ENCODE measurements around the gene MTARC2. TPM values are rescaled to one million over a fixed set of nuclear protein-coding genes. Genes with fewer than 3 reads are reported as not detected.
"Not testable (repeated sequence)": the region's sequence is repeated elsewhere in the genome, so short reads cannot be mapped to it uniquely, and the experiment has no call there.

Gene MTARC2
- total RNA-seq, 1 donor from 2014 or later = 3.6 TPM

DNA sequence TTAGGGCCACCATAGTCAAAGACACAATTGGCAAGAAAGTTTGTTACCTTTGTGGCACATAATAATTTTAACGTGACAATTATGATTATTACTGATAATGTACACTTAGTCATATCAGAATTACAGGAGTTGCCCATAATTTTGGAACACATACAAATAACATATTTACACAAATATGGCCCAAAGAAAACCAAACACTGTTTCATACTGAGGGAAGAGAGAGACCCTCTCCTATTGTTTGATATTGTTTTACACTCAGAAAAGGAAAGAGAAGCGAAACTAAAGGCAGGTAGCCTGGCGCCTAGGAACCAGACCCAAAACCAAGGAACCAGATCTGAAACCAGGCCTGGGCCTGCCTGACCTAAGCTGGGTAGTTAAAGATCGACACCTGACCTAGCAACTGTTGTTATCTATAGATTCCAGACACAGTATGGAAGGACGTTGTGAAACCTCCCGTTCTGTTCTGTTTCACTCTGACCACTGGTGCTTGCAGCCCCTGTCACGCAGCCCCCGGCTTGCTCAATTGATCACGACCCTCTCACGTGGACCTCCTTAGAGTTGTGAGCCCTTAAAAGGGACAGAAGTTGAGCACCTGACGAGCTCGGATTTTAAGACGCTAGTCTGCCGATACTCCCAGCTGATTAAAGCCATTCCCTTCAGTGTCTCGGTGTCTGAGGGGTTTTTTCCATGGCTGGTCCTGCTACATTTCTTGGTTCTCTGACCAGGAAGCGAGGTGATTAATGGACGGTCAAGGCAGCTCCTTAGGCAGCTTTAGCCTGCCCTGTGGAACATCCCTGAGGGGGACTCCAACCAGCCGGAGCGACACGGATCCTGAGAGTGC is 30.1 kb upstream of the MTARC2 start:
- Mint-ChIP-seq H3K4me3 (ENCODE audit: unreplicated experiment) (no peak overlapping the region), H3K27me3 (ENCODE audit: unreplicated experiment) (no peaks in the 10 kb centered on the region), H3K27ac (ENCODE audit: unreplicated experiment) (no peak overlapping the region), H3K4me1 (ENCODE audit: unreplicated experiment) (no peaks in the 10 kb centered on the region), H3K36me3 (ENCODE audit: low read depth, unreplicated experiment) (no peaks in the 10 kb centered on the region), H3K9me3 (ENCODE audit: unreplicated experiment) (peaks cover 6% of the 10 kb centered on the region)
- TF ChIP-seq, protein P1, sequence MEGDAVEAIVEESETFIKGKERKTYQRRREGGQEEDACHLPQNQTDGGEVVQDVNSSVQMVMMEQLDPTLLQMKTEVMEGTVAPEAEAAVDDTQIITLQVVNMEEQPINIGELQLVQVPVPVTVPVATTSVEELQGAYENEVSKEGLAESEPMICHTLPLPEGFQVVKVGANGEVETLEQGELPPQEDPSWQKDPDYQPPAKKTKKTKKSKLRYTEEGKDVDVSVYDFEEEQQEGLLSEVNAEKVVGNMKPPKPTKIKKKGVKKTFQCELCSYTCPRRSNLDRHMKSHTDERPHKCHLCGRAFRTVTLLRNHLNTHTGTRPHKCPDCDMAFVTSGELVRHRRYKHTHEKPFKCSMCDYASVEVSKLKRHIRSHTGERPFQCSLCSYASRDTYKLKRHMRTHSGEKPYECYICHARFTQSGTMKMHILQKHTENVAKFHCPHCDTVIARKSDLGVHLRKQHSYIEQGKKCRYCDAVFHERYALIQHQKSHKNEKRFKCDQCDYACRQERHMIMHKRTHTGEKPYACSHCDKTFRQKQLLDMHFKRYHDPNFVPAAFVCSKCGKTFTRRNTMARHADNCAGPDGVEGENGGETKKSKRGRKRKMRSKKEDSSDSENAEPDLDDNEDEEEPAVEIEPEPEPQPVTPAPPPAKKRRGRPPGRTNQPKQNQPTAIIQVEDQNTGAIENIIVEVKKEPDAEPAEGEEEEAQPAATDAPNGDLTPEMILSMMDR (IDR thresholded peaks at IDR 0.05; ENCODE audit: unreplicated experiment) = no peak
- no peak for DNase-seq (ENCODE audit: low spot score)

- H3K4me3 Mint-ChIP-seq (ENCODE audit: unreplicated experiment); H3K27ac Mint-ChIP-seq (ENCODE audit: unreplicated experiment); H3K4me1 Mint-ChIP-seq (ENCODE audit: unreplicated experiment); H3K9me3 Mint-ChIP-seq (ENCODE audit: unreplicated experiment); DNase-seq (ENCODE audit: low spot score); H3K27me3 Mint-ChIP-seq (ENCODE audit: unreplicated experiment); H3K36me3 Mint-ChIP-seq (ENCODE audit: low read depth, unreplicated experiment): not testable (repeated sequence)
Measured at GRCh38 chr1:220721266-220721665, 26.9 kb upstream of the MTARC2 start.

DNA sequence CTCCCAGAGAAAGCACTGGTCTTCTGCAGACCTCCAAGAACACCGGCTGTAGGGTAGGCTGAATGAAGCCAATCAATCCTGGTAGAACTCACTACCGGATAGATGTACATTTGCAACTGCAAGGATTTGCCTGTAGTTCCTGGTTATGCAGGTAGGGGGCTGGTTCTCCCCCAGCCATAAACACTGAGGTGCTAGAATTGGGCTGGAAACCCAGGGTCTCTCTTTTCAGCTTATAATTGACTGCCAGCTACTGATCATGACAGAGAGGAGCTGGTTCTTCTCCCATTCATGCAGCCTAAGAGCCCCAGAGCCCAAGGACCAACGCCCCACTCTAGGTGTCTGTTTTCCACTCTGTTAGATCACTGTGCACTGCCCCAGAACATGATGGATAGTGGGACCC is 21.5 kb upstream of the MTARC2 start:
- Mint-ChIP-seq H3K9me3 (ENCODE audit: unreplicated experiment) (no peaks in the 10 kb centered on the region), H3K36me3 (ENCODE audit: low read depth, unreplicated experiment) (no peaks in the 10 kb centered on the region), H3K4me3 (ENCODE audit: unreplicated experiment) (no peak overlapping the region), H3K27ac (ENCODE audit: unreplicated experiment) (no peak overlapping the region), H3K4me1 (ENCODE audit: unreplicated experiment) (peaks cover 10% of the 10 kb centered on the region), H3K27me3 (ENCODE audit: unreplicated experiment) (peaks cover 4% of the 10 kb centered on the region)
- DNase-seq (ENCODE audit: low spot score) = no peak
- TF ChIP-seq, protein P1 (IDR thresholded peaks at IDR 0.05; ENCODE audit: unreplicated experiment) = peak; percentile 58

GRCh38 chr1:220727519-220727918 is 20.6 kb upstream of the MTARC2 start:
- peaks cover 19% of the 10 kb centered on the region for H3K4me1 Mint-ChIP-seq (ENCODE audit: unreplicated experiment)
- DNase-seq (ENCODE audit: low spot score) = no peak
- H3K4me3 Mint-ChIP-seq (ENCODE audit: unreplicated experiment) = no peak overlapping the region
- TF ChIP-seq, protein P1 (IDR thresholded peaks at IDR 0.05; ENCODE audit: unreplicated experiment) = no peak
- H3K27me3 Mint-ChIP-seq (ENCODE audit: unreplicated experiment) = peaks cover 4% of the 10 kb centered on the region
- no peaks in the 10 kb centered on the region for H3K9me3 Mint-ChIP-seq (ENCODE audit: unreplicated experiment)
- H3K36me3 Mint-ChIP-seq (ENCODE audit: low read depth, unreplicated experiment) = no peaks in the 10 kb centered on the region
- no peak overlapping the region for H3K27ac Mint-ChIP-seq (ENCODE audit: unreplicated experiment)

DNA sequence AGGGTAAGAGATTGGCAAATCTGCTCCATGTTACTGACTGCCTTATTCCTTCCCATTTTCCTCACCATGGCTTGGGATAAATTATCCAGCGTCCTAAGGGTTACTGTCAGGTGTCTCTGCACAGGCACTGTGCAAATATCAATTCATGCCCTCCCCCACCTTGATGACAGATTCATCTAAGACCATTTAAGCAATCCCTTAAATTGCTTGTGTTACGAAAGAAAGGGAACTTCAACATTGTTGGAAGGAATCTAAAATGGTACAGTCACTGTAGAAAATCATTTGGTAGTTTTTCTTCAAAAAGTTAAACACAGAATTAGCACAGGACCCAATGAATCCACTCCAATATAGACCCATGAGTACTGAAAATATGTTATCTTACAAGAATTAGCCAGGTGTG is 17.6 kb upstream of the MTARC2 start:
- peaks cover 21% of the 10 kb centered on the region for H3K4me1 Mint-ChIP-seq (ENCODE audit: unreplicated experiment)
- H3K4me3 Mint-ChIP-seq (ENCODE audit: unreplicated experiment) = no peak overlapping the region
- no peak overlapping the region for H3K27ac Mint-ChIP-seq (ENCODE audit: unreplicated experiment)
- no peaks in the 10 kb centered on the region for H3K9me3 Mint-ChIP-seq (ENCODE audit: unreplicated experiment)
- DNase-seq (ENCODE audit: low spot score) = no peak
- H3K36me3 Mint-ChIP-seq (ENCODE audit: low read depth, unreplicated experiment) = no peaks in the 10 kb centered on the region
- TF ChIP-seq, protein P1 (IDR thresholded peaks at IDR 0.05; ENCODE audit: unreplicated experiment) = no peak
- peaks cover 6% of the 10 kb centered on the region for H3K27me3 Mint-ChIP-seq (ENCODE audit: unreplicated experiment)

Measured in endothelial cell (in vitro differentiated cells).